Lower lobe of right lung (tissue), 2 donors: ENCODE results near the gene PADI1. TPM values are rescaled to one million over a fixed set of nuclear protein-coding genes. Genes with fewer than 3 reads are reported as not detected.

Source experiments
- ATAC-seq, 2 donors: fragments of 200-7000 bp; cut with Tn5 transposase; one replicate each; pipeline ENCODE4 v1.9.1; 2020 to 2022; ENCODE audit warnings: mild to moderate bottlenecking in 2 of 2, moderate library complexity in 2 of 2
- DNase-seq: peaks from one replicate; pipeline ENCODE4 v3.0.0-alpha.2; 2020
- H3K27ac ChIP-seq: fragments of 200-600 bp; one replicate; pipeline ENCODE4 v1.8.0; 2022
- H3K27me3 ChIP-seq: fragments of 200-600 bp; one replicate; pipeline ENCODE4 v1.8.0; 2022; ENCODE audit warnings: low read depth
- H3K36me3 ChIP-seq: fragments of 200-600 bp; one replicate; pipeline ENCODE4 v1.8.0; 2022; ENCODE audit warnings: mild to moderate bottlenecking
- H3K4me1 ChIP-seq: fragments of 200-600 bp; one replicate; pipeline ENCODE4 v1.8.0; 2022
- H3K4me3 ChIP-seq: fragments of 200-600 bp; one replicate; pipeline ENCODE4 v1.8.0; 2022; ENCODE audit warnings: mild to moderate bottlenecking
- H3K9me3 ChIP-seq: fragments of 200-600 bp; one replicate; pipeline ENCODE4 v1.8.0; 2022
- CTCF ChIP-seq: fragments of 200-600 bp; IDR thresholded peaks from one replicate; pipeline ENCODE4 v1.8.0; 2022; ENCODE audit warnings: antibody characterized with exemption, mild to moderate bottlenecking
- intact Hi-C: fragments of 100-400 bp; cut with DNase I; formaldehyde crosslinking; loops from one replicate; pipeline ENCODE4 v1.11.0; 2022
- total RNA-seq: library from RNA; stranded (reverse); fragmentation: NEBNext Ultra II Directional; extraction: Animal tissue kit (Norgen Biotek cat#: 25700); gene quantifications from one replicate; pipeline ENCODE4 v1.2.1, GENCODE V29; 2021
- donor health status: DM: no; HTN: yes; CAD: no; lungs with severe emphysema.

Gene PADI1
- total RNA-seq, 1 donor from 2014 or later, result not detected

GRCh38 chr1:17188217-17188616 lies 16.7 kb upstream of the PADI1 start:
- peaks cover 3% of the 10 kb centered on the region for H3K27me3 ChIP-seq
- H3K4me3 ChIP-seq, result no peak overlapping the region
- H3K27ac ChIP-seq, result no peak overlapping the region
- no peak for DNase-seq
- TF ChIP-seq CTCF, result no peak
- no peaks in the 10 kb centered on the region for H3K4me1 ChIP-seq
- no peak for ATAC-seq
- intact Hi-C loops, result no loop called here
- no peaks in the 10 kb centered on the region for H3K36me3 ChIP-seq
- peaks cover 12% of the 10 kb centered on the region for H3K9me3 ChIP-seq

DNA sequence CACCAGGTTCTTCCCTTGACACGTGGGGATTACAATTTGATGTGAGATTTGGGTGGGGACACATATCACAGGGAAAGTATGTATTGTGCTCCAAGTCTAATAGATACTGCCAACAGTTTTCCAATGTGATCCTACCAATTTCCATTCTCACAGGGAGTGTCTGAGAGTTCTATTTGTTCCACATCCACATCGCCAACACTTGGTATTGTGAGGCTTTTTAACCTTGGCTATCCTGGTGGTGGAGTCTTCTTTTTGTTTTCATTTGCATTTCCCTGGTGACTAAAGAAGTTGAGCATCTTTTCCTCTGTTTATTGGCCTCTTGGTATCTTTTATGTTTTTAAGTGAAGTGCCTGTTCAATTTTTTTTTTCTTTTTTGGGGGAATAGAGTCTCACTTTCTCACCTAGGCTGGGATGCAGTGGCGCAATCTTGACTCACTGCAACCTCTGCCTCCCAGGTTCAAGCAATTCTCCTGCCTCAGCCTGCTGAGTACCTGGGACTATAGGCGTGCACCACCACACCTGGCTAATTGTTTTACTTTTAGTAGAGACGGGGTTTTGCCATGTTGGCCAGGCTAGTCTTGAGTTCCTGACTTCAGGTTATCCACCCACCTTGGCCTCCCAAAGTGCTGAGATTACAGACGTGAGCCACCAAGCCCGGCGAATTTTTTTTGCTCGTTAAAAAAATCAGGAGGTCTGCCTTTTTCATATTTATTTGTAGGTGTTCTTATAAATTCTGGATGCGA lies 15.9 kb upstream of the PADI1 start:
- intact Hi-C loops, result no loop called here
- Histone ChIP-seq H3K4me3 (no peak overlapping the region), H3K4me1 (no peaks in the 10 kb centered on the region), H3K27ac (no peak overlapping the region), H3K9me3 (peaks cover 12% of the 10 kb centered on the region), H3K27me3 (peaks cover 2% of the 10 kb centered on the region), H3K36me3 (no peaks in the 10 kb centered on the region)
- TF ChIP-seq CTCF, result no peak
- DNase-seq, result no peak
- ATAC-seq, result no peak

DNA sequence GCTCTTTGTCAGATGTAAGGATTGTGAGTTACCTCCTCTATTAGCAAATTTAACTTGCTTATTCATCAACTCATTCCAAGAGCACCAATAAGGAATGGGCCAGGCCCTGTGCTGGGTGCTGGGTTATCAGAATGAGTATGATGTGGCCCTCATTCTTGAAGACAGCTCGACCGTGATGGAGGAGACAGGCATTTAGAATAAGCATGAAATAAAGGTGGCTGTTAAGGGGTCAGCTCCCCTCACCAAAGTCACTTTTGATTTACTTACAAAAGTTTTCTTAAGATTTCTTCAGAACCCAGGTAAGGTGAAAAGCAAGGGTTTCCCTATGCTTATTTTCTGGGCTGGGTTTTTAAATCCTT lies 15.3 kb upstream of the PADI1 start:
- no peak for ATAC-seq
- intact Hi-C loops, result no loop called here

GRCh38 chr1:17190010-17190995 lies 14.6 kb upstream of the PADI1 start:
- Histone ChIP-seq H3K27me3 (peaks cover 4% of the 10 kb centered on the region), H3K4me1 (no peaks in the 10 kb centered on the region), H3K9me3 (peaks cover 12% of the 10 kb centered on the region), H3K27ac (no peak overlapping the region), H3K4me3 (no peak overlapping the region), H3K36me3 (no peaks in the 10 kb centered on the region)
- intact Hi-C loops, result no loop called here
- DNase-seq, result no peak
- no peak for ATAC-seq
- no peak for TF ChIP-seq CTCF

More for the DNA sequence above, 15.3 kb upstream of the PADI1 start:
- H3K9me3 ChIP-seq, result peaks cover 12% of the 10 kb centered on the region
- H3K27me3 ChIP-seq, result peaks cover 4% of the 10 kb centered on the region
- TF ChIP-seq CTCF, result no peak
- H3K4me1 ChIP-seq, result no peaks in the 10 kb centered on the region
- no peak overlapping the region for H3K27ac ChIP-seq
- H3K36me3 ChIP-seq, result no peaks in the 10 kb centered on the region
- no peak for DNase-seq
- H3K4me3 ChIP-seq, result no peak overlapping the region

DNA sequence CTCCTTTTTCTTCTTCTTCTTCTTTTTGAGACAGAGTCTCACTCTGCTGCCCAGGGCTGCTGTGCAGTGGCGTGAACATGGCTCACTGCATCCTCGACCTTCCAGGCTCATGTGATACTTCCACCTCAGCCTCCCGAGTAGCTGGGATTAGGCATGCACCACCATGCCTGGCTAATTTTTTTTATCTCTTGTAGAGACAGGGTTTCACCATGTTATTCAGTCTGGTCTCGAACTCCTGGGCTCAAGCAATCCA lies 13.0 kb upstream of the PADI1 start:
- no peak for TF ChIP-seq CTCF
- Histone ChIP-seq H3K9me3 (peaks cover 12% of the 10 kb centered on the region), H3K27ac (no peak overlapping the region), H3K4me1 (no peaks in the 10 kb centered on the region), H3K36me3 (no peaks in the 10 kb centered on the region), H3K4me3 (no peak overlapping the region), H3K27me3 (peaks cover 4% of the 10 kb centered on the region)
- DNase-seq, result no peak
- ATAC-seq, result no peak
- intact Hi-C loops, result no loop called here
